ENCODE measurements around the gene TTC31.

Gene TTC31

DNA sequence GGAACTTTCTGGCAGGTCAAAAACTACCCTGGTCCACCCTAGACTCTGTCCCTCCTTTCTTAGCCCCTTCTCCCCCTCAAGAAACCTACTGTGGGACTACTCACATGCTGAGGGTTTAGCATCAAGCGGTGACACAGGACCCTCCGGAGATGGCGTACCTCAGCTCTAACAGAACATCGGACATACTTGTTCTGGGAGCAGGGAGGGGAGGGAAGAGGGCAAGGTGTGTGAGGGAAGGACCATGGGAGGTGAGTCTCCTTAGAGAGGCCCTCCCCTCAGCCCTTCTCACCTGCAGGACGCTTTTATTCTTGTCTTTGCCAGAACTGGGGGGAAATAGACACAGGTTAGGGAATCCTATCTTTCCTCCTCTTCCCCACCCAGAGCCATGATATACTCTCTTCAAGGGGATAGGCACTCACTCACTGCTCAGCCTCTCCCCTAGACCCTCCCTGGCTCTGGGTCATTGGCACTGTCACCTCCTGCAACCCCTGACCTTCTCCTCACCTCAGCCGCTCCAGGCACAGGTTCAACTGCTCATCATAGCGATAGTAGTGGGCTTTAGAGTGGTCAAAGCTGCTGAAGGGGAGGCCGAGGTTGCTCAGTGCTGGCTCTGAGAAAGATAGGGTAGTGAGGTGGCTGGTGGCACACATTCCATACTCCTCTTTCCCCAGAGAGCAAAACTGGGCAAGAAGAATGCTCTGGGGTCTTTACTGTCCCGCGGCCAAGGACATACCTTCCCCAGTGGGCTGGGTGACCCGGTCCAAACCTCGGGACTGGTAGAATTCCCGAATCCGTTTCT, 22.8 kb downstream of the TTC31 start:
- DNase-seq, result no peak

DNA sequence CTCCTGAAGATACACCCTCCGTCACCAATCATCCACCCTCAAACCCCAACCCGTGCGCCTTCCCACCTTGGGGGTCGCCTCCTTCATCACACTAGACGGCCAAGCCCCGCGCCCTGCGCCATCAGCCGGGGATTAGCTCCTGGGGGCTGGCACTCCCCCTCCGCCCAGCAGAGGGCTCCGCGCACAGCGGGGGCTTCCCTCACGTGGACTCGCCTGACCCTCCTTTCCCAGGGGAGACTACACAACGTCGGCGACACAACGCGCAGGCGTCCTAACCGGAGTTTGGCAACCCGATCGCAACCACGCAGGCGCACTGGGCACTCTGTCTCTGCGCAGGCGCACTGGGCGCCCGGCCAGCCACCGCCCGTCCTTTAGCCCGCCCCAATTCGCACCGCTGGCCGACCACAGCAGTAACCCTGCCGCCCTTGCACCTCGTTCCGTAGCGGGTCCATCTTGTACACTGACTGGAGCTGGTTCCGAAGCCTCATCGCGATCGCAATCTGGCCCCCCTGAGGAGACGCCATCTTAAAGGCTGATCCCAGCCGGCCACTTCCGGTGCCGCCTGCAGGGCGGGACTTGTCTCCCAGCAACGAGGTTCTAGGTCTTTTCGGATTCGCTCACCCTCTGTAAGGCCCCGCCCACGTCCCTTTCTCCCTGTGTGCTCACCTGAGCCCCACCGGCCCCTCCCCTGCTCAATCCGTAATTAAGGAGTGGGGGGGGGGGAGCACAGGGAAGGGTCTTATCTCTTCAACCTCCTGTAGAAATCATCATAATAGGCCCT, 24.5 kb downstream of the TTC31 start, which contains the start of gene PCGF1:
PCGF1 (minus strand) TSS at position 551 of the 781 bp plus-strand sequence; CDS start at position 524, 27 bp downstream.
- DNase-seq, result peak; percentile 97

DNA sequence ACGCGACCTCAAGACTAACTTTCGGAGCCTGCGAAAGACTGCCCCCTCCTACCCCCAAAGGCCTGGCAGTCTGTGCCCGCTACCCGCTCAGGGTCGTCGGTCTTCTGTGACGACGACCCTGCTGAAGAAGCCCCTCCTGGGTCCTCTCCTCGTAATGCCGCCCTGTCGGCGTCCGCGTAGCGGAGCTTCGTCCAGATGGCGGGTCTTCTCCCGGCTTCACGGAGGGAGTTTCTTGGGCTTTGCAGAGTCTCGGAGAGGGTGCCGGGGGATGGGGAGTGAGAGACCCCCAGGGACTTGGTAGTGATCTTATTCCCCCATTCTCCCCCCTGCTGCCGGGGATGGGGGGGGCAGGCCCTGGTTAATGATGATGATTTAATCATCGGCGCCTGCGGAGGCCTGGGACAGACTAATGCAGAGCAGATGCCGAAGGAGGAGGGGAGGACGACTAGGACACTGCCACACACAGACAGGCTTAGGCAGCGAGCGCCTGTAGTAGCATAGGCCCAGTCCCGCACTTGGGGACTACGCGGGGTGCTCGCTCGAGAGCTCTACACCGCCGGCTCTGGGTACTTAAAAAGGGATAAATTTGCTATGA, 25.1 kb downstream of the TTC31 start:
- no peak for DNase-seq

DNA sequence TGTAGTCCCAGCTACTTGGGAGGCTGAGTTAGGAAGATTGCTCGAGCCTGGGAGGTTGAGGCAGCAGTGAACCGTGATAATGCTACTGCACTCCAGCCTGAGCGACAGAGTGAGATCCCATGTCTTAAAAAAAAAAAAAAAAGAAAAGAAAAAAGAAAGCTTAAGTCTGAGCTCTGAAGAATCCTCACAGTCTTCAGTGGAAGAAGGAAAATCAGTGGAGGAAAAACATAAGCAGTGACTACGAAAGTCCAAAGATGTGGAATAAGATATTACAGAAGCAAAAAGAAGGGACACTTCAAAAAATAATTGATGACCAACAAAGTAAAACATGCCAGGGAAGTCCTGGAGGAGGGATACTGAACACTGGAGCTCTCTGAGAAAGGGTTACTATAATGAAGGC, 27.4 kb downstream of the TTC31 start:
- no peak for DNase-seq

DNA sequence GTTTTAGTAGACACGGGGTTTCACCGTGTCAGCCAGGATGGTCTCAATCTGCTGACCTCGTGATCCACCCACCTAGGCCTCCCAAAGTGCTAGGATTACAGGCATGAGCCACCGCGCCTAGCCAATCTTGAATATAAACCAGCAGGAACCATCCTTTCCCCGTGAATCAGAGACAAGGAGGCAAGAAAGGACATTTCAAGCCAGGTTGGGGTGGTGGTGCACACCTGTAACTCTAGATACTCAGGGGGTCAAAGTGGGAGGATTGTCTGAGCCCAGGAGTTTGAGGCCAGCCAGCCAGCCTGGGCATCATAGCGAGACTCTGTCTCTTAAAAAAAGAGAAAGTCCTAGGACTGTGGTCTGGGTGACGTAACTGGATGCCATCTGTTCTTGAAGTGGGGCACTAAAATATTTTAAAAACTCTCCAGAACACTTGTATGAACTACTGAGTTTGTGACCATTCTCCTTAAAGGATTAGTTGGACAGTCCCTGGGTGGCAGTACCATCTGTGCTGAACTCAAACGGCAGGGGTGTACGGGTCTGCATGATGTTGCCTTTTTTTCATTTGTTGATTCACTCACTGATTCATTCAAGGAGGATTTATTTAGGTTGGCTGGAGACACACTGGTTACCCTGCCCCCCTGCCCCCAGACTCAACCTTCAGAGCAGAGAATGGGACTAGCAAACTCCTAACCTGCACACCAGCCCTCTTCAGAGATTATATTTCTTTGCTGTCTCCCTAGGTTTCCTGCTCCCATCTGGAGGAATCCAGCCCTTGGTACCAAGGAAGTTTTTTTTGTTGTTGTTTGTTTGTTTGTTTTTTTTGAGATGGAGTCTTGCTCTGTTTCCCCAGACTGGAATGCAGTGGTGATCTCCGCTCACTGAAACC, 28.5 kb downstream of the TTC31 start:
- DNase-seq, result peak; percentile 32

DNA sequence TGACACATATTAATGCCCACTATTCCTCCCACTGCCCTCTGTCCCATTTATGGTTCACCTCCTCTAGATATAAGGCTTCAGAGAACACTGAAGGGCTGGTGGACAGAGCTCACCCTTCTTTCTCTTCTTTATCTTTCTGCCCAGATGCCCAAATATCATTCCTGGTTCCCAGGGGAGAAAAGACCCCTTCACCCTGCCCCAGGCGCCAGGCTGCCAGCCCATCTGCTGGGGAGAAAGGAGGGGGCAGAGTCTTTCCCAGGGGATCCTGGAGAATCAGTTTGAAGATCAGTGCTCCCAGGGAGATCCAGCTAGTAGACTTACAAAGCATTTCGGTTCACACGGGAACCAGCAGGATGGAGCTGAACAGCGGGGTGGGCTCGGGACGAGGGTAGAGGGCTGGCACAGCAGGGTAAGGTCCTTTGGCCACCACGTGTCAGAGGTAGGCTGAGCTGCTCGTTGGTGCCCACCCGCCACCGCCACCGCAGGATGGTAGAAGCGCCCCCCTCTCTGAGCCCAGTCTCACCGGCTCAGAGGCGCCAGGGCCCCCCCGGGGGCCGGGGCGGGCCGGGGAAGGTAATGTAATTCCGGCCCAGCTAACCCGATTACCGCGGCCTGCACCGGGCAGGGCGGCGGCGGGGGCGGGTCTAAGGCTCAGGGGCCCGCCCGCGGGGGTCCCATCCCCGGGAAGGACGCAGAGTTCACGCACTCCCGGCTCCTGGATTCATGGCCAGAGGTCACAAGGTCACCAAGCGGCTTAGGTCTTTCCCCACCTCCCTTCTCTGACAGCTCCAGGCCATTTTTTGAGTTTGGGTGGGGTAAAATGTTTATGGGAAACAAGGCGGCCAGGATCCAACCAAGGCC, 30.1 kb downstream of the TTC31 start:
- DNase-seq, result no peak

DNA sequence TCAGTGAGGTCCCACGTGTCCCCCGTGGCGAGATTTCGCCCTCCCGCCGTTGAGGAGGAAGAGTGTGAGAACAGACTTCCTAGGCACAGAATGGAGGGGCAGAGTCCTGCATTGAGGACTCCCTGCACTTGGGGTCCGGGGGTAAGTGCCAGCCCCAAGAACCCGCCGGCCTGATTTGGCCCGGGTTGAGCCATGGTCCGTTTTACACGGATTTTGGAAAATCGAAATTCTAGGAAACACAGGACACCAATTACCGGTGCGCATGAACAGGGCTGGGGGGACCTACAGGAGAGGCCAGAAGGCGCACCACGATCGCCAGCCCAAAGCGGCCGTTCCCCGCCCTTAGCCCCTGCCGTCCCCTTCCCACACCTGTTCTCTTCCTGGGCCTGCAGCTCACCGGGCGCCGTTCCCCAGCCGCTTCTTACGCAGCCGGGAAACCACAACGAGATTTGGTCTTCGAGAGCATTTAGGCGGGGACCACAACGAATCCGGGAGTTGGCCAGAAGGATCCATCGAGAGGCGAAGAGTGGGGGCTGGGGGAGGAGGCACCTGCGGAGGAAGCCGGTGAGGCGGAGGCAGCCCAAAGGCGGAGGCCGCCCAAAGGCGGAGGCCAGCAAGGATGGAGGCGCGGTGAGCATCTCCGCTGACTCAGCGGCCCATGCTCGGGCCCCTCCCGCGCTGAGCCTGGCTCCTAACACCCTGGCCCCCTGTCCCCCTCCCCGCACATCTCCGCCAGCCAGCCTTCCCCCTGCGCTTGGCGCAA, 30.9 kb downstream of the TTC31 start:
- no peak for DNase-seq

DNA sequence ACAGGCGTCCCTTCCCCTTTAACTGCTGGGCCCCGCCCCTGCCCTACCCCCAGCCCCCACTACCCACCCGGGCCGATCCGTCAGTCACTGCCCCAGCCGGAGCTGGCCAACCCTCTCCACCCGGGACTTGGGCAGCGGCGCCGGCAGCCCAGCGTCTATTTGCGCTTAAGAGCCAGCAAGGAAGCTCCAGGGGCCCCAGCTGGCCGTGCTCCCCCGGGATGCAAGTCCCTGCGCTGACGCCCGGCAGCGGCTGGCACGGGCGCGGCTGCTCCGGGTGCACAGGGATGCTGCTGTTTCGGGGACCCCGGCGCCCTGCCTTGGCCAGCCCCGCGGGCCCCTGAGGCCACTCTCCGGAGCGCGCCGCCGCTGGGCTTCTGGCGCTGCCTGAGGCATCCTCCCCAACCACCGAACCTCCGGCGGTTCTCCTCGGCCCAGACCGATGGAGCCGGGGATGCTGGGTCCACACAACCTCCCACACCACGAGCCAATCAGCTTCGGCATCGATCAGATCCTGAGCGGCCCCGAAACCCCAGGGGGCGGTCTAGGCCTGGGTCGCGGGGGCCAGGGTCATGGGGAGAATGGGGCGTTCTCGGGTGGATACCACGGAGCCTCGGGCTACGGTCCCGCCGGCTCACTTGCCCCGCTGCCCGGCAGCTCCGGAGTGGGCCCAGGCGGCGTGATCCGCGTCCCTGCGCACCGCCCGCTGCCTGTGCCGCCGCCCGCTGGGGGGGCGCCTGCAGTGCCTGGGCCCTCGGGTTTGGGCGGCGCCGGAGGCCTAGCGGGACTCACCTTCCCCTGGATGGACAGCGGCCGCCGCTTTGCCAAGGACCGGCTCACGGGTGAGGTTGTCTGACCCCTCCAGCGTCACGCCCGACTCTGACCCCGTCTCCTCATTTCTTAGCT, 31.7 kb downstream of the TTC31 start, which contains the start of gene TLX2:
TLX2 (plus strand) TSS at position 83 of the 903 bp plus-strand sequence; CDS start at position 440, 357 bp downstream.
- DNase-seq, result no peak

DNA sequence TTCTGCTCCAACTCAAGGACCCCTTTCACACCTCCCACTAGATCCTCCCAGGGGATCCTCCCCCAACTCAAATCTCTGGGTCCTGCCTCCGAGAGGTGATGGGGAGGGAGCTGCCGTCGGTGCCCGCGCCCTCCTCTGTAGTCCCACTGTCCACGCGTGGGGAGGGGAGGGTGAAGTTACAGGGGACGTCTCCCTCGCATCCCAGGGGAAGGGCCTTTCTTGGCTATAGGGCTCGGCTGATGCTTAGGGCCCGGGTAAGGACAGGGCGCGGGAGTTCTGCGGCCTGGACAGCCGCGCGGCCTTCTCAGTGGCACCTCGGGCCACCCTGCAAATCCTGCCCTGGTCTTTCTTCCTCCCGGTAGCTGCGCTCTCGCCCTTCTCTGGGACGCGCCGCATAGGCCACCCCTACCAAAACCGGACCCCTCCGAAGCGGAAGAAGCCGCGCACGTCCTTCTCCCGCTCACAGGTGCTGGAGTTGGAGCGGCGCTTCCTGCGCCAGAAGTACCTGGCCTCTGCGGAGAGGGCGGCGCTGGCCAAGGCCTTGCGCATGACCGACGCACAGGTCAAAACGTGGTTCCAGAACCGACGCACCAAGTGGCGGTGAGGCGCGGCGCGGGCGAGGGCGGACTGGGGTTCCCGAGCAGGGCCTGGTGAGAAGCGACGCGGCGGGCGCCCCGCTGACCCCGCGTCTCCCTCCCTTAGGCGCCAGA, 32.5 kb downstream of the TTC31 start:
- no peak for DNase-seq

DNA sequence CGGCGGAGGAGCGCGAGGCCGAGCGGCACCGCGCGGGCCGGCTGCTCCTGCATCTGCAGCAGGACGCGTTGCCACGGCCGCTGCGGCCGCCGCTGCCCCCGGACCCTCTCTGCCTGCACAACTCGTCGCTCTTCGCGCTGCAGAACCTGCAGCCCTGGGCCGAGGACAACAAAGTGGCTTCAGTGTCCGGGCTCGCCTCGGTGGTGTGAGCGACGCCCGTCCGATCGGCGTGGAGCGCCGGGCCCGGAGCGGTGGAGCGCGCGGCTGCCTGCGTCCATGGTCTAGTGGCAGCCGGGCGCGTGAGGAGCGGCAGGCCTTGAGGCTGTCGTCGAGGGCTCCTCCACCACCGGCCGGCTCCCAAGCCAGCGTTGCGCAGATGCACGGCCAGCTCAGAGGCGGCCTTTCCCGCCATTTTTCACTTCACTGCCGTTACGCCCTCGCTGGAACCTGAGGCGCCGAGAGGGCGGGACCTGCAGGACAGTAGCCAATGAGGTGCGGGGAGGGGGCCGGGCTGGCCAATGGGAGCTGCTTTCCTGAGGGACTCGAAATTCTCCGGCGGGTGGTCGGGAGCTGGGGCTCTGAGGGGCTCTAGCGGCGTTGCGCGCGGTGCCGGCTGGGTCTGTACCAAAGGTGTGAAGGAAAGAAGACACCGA, 33.2 kb downstream of the TTC31 start:
- DNase-seq, result no peak

DNA sequence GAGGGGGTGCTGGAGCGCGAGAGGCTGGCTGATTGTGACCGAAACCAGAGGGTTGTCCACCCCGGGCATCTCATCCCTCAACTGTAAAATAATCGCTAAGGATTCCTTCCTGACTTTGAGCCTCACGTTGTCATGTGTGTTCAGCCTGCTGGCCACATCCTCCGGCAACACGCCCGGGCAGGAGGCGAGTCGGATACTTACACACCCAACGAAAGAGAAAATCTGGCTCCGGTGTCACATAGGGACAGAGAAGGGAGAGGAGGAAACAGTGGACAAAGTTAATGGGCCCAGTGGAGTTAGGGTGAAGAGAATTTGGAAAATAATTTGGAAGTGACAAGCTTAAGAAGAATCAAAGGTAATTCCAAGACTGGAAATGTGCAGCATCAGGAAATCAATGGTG, 33.8 kb downstream of the TTC31 start:
- DNase-seq, result no peak

DNA sequence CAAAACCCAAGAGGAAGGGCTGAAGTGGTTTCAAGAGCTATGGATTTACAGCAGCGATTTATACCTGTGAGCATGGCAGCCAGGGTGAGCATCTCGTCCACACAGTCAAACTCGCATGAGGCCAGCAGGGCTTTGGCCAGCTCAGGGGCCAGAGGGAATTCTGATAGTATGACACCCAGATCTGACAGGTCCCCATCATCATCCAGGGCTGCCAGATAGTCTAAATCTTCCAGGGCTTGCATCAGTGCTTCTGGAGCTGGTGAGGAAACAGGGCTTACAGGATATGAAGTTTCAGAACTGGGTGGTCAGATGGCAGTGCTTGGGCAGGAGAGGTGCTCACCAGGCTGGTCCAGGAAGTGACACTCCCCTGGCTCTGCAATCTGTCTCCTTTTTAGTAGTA, 39.6 kb downstream of the TTC31 start:
- DNase-seq, result no peak

DNA sequence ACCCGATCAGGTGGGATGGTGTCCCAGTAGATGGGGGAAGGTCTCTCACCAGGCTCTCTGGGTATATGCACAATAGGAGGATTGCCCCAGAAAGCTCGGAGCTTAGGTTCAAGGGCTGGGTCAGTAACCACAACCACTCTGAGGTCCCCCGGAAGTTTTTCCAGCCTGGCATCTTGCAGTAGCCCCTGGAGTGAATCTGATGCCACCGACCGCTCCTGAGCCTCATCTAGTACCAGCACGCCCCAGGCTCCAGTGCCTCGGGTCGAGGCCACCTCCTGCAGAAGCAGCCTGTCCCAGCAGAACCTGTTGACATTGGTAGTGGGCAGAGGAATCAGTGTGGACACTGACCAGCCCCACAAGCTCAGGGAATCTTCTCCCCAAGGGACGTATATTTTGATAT, 41.1 kb downstream of the TTC31 start:
- no peak for DNase-seq

DNA sequence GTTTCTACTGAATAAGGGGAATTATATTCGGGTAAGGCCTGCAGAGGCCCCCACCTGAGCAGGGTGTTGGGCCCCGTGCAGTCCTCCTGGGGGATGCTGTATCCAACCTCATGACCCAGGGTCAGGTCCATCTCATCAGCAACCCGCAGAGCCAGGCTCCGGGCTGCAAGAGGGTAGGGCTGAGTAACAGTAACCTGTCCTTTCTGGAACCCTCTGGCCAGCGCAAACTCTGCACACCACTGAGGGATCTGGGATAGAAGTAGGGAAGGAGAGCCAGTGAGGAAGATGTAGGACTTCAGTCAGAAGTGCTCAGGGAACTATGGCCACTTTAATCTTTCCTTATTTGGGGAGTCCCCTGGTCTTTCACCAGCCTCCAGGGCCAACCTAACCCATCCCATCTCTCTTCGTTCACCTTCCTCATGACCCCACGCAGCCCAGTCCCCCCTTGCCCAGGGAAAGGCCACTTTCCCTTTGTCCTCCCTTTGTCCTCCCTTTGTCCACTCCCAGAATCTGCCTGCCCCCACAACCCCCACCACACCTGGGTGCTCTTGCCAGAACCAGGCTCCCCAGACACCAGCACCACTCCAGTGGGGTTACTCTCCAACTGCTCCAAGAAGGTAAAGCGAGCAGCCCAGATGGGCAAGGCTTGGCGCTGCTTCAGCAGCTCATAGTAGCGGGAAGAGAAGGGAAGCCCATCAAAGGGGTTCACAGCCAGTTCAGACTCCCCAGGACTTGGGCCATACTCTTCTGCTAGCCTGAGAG, 42.3 kb downstream of the TTC31 start:
- DNase-seq, result no peak

DNA sequence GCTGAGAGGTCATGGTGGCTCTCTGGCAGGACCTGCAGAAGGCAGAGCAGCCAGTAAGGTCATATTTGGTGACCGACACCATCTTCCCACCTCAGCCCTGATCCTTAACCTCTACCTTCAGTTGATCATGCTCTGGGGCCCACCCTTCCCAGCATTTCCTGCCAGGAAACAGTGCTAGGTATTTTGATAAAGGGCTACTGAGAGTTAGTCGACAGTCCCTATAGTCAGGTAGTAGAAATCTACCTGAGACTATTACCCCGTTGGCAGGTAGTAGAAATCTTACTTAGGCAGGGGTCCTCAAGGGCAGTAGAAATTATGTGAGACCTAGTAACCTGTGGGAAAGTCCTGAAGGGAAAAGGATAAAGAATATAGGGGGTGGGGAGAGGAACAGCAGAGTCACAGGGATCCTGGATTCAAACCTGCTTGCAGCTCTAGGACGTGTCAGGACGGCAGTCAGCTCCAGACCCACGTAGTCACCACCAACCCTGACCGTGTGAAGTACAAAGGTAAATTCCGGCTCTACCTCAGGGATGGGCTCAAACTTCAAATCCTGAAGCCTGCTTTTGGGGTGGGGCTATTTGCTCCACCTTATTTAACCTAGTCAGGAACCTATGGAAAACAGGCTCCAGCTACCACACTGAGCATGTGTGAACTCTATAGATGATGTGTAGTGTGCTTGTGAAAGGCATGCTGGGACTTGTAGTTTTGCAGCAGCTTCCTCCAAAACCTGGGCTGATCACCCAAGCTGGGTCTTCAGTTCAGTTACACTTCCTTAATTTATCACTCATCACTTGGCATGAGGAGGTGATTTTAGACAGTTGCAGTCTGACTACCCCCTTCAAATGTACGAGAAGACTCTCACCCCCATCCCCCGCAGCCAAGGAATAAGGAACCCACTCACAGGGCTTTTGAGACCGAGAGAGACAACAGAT, 43.1 kb downstream of the TTC31 start, which contains the start of gene DQX1:
DQX1 (minus strand) TSS at position 515 of the 932 bp plus-strand sequence; CDS start at position 13, 502 bp downstream.
- DNase-seq, result peak; percentile 38

DNA sequence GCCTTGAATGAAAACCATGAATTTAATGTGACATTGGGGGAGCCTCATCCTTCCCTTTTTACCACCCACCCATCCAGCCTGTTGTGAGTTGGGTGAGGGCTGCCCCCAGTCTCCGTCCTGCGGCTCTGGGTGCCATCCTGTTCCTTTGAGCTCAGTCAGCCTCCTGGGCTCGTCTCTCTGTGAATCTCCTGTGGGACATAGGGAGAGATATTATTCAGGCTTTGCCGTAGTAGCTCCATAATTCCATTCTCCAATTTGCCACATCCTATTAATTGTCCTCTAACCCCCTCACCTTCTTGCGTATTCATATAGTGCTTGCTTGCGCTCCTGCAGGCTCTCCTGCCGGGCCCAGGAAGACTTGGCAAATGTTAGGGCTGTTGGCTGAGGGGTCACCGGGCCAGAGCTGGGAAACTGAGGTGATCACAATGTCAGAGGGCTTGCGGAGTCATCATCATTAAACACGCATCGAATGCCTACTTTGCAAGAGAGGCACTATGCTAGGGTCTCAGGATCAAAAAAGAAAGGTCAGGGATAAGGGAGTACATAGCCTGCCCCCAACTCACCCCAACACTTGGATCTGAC, 43.9 kb downstream of the TTC31 start:
- no peak for DNase-seq

Data from HCEC 1CT (cell line).